ENCODE data around the gene SH3GL3.

SH3GL3 gene

DNA sequence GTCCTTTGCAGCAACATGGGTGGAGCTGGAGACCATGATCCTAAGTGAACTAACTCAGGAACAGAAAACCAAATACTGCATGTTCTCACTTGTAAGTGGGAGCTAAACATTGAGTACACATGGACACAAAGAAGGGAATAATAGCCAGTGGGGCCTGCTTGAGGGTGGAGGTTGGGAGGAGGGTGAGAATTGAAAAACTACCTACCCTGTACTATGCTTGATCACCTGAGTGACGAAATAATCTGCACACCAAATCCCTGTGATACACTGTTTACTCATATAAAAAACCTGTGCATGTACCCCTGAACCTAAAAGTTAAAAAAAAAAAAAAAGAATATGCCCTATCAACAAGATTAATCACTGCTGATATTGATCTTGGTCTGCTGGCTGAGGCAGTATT, 148.1 kb downstream of the SH3GL3 start:
- no peak for DNase-seq (ENCODE audit: low spot score)
- in situ Hi-C loops (cut with MboI; ENCODE audit: low sequenced_read_pairs, unreplicated experiment), result no loop called here
- TF ChIP-seq, protein P1, sequence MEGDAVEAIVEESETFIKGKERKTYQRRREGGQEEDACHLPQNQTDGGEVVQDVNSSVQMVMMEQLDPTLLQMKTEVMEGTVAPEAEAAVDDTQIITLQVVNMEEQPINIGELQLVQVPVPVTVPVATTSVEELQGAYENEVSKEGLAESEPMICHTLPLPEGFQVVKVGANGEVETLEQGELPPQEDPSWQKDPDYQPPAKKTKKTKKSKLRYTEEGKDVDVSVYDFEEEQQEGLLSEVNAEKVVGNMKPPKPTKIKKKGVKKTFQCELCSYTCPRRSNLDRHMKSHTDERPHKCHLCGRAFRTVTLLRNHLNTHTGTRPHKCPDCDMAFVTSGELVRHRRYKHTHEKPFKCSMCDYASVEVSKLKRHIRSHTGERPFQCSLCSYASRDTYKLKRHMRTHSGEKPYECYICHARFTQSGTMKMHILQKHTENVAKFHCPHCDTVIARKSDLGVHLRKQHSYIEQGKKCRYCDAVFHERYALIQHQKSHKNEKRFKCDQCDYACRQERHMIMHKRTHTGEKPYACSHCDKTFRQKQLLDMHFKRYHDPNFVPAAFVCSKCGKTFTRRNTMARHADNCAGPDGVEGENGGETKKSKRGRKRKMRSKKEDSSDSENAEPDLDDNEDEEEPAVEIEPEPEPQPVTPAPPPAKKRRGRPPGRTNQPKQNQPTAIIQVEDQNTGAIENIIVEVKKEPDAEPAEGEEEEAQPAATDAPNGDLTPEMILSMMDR (IDR thresholded peaks at IDR 0.05; ENCODE audit: borderline replicate concordance, control extremely low read depth, extremely low read depth, insufficient read depth, missing control alignments), result no peak

DNA sequence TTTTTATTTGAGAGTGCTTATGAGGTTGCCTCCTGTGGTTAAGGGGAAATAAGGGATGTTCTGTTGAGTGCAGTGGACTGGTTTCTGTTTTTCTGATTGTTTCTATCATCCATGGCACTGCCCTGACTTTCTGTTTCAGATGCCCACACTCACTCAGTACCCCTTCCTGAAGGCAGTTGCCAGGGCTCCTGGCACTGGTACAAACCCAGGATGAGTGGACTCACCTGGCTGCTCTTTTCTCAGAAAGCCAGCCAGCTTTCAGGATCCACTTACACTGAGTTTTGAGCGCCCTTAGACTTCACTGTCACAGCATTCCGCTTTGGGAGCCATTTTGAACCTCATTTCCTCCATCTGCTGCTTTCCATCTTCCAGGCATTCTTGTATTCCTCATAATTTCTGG, 150.9 kb downstream of the SH3GL3 start:
- TF ChIP-seq, protein P1 (IDR thresholded peaks at IDR 0.05; ENCODE audit: borderline replicate concordance, control extremely low read depth, extremely low read depth, insufficient read depth, missing control alignments), result no peak
- no peak for DNase-seq (ENCODE audit: low spot score)
- in situ Hi-C loops (cut with MboI; ENCODE audit: low sequenced_read_pairs, unreplicated experiment), result no loop called here

DNA sequence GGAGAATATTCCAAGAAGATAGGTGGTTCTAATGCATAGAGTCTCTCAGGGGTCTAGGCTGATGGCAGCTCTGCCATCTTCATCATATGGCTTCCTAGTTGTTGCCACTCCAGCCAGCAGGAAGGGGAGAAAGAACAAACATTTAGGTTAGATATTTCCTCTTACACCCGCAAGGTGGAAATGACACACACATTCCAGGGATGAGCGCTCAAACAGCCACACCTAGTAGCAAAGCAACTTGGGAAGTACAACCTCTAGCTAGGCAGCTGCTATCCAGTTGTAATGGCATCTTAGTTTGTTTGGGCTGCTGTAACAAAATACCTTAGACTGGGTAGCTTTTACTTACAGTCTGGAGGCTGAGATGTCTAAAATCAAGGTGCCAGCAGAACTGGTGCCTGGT, 154.9 kb downstream of the SH3GL3 start:
- in situ Hi-C loops (cut with MboI; ENCODE audit: low sequenced_read_pairs, unreplicated experiment), result no loop called here
- DNase-seq (ENCODE audit: low spot score), result no peak
- TF ChIP-seq, protein P1 (IDR thresholded peaks at IDR 0.05; ENCODE audit: borderline replicate concordance, control extremely low read depth, extremely low read depth, insufficient read depth, missing control alignments), result no peak

DNA sequence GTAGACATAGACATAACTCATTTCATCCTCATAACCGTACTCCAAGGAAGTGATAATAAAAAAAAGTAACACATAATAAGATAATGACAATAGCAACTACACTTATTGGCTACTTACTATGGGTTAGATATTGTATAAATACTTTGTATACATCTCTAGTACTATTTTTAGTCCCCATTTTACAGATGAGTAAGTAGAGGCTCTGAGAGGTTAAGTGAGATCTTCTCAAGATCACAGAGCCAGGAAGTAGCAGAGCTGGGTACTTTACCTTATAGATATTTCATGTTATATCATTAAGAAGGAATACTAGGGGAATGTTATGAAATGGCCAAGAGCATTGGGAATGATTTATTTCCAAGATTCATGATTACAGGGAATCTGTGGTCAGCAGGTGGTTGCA, 157.4 kb downstream of the SH3GL3 start:
- in situ Hi-C loops (cut with MboI; ENCODE audit: low sequenced_read_pairs, unreplicated experiment), result no loop called here
- no peak for DNase-seq (ENCODE audit: low spot score)
- TF ChIP-seq, protein P1 (IDR thresholded peaks at IDR 0.05; ENCODE audit: borderline replicate concordance, control extremely low read depth, extremely low read depth, insufficient read depth, missing control alignments), result no peak

DNA sequence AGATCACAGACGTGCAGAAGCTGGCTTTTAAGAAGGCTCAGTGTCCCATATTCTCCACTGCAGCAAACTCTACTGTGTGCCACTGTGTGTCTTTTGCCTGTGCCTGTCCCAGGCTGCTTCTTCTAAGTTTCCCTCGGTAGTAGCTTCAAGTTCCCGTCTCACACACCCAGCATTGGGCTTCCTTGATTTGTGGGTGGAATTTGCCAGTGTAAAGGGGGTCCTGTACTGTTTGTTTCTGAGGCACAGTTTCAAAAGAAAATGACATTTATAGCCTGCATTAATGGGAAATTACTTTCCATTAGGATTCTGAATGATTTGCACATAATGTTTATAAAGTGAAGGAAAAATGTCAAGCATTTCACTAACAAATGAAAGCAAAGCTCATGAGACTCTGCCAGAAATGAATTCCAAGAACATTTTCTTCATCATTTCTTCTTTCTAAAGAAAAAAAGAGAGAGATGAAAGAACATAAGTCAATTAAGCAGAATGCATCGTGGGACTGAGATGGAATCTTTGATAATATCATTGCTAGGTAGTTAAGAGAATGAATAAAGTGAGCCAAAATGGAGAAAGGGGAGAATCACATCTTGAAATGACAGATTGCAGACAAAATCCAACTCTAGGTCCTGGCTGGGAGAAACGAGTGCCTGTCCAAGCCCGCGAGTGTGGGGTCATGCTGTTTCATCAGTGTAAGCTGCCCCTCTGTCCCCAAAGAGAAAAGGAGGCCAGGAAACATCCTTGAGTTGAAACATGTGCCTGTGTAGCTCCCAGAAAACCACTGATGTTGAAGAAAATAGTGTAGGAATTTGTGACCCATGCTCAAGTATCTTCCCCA, 158.2 kb downstream of the SH3GL3 start:
- TF ChIP-seq, protein P1 (IDR thresholded peaks at IDR 0.05; ENCODE audit: borderline replicate concordance, control extremely low read depth, extremely low read depth, insufficient read depth, missing control alignments), result no peak
- DNase-seq (ENCODE audit: low spot score), result no peak

DNA sequence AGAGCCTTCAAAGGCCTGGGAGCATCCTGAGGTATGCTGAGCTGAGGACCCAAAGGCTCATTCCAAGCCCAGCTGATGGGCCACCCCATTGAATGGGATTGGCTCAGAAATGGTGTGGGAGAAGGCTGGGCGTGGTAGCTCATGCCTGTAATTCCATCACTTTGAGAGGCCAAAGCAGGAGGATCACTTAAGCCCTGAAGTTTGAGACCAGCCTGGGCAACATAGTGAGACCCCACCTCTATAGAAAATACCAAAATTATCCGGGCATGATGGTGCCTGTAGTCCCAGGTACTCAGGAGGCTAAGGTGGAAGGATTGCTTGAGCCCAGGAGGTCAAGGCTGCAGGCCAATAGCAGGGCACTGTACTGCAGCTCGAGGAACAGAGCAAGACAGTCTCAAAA, 163.0 kb downstream of the SH3GL3 start:
- in situ Hi-C loops (cut with MboI; ENCODE audit: low sequenced_read_pairs, unreplicated experiment), result no loop called here
- no peak for DNase-seq (ENCODE audit: low spot score)
- TF ChIP-seq, protein P1 (IDR thresholded peaks at IDR 0.05; ENCODE audit: borderline replicate concordance, control extremely low read depth, extremely low read depth, insufficient read depth, missing control alignments), result no peak

More for the DNA sequence above, 158.2 kb downstream of the SH3GL3 start:
- in situ Hi-C loops (cut with MboI; ENCODE audit: low sequenced_read_pairs, unreplicated experiment), result no loop called here
